Subcutaneous adipose tissue (tissue), 4 donors: ENCODE data around the gene TLNRD1. TPM values are rescaled to one million over a fixed set of nuclear protein-coding genes. Genes with fewer than 3 reads are reported as not detected.

Experiments
- CTCF ChIP-seq: fragments of 450-650 bp; IDR thresholded peaks from one replicate; pipeline ENCODE4 v1.5.1; 2016; ENCODE audit warnings: low read depth, mild to moderate bottlenecking, control low read depth, antibody characterized with exemption, moderate library complexity
- total RNA-seq, 4 donors: library from RNA; depleted of rRNA; stranded (reverse); fragments of >200 nt; gene quantifications; one replicate each; pipeline ENCODE4 v1.1.0, GENCODE V29; 2016

TLNRD1 gene
- total RNA-seq, 4 donors from 2014 or later: 10.3 to 33.5 (median 11.9) TPM

DNA sequence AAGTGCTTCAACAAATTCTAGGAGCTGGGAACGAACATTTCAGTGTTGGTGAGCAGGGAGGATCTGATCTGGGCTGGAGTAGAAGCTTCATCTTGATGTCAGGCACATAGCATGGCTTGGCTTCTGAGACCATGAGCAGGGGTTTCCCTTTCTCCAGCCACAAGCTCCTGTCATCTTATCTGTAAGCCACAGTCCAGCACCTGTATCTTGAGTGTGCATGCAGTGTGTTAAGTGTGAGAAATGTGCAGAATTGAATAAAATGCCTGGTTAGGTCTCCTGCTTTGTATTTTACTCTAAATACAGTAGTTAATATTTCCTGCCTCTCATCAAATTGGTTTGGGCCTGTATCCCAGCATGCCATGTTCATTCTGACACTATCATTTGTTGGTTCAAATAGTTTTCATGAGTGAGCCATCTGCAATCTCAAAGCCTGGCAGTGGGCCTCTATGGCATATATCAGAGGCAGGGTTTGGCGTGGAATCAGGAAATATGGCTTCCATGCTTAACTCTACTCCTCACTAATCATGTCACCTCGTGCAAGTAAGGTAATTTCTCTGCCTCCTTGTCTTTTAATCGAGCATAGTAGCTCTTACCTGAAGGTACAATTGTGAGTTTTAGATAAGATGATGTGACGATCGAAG is 43.3 kb downstream of the TLNRD1 start:
- TF ChIP-seq CTCF: no peak

GRCh38 chr15:81046290-81046689 is 45.6 kb downstream of the TLNRD1 start:
- TF ChIP-seq CTCF: no peak

- TF ChIP-seq CTCF: no peak
Measured at GRCh38 chr15:81047928-81048327, 47.2 kb downstream of the TLNRD1 start.

DNA sequence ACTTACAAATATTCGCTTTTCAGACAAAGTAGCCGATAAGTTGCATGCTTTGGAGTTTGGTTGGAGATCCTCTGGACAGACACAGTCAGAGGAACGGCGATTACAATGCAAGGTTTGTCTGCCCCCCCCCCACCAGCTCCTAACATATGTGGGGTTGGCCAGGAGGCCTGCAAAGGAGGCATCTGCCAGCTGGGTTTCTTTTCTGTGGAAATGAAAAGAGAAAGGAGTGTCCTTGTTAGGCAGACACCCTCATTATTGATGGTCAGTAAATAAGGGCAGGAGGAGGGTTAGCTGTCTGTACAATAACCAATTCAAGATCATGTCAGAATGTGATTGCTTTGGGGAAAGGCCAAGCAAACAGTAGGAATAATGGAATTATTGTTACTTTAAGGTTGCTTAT is 49.1 kb downstream of the TLNRD1 start:
- TF ChIP-seq CTCF: no peak

DNA sequence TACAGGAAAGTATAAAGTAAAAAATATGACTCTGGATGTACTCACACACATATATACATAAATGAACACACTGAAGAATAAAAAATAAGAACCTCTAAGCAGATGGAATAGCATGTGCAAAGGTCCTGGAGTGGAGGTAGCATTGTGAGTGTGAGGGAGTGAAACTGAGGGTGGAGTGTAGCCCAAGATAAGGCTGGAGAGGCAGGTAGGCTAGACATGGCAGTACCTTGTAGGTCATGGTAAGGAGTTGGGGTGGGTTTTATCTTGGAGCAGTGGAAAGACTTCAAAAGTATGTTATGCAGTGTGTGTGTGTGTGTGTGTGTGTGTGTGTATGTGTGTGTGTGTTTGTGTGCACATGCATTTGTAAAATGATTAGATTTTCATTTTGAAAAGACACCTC is 49.5 kb downstream of the TLNRD1 start:
- TF ChIP-seq CTCF: no peak

DNA sequence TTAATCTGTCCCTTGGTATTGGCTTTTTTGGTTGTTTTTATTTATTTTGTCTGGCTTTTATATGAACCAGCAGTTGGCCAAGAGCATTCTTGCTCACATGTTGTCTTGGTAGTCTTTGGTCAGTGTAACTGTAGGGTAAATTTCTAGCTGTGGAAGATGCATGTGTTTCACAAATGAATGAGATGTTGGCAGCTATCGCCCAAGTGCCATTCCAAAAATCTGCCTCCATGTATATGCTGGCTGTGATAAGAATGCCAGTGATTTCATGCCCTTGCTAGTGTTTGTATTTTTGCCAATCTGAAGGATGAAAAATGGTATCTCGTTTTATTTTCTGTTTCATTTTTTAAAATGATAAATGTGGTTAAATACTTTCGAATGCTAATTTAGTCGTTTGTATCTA is 50.1 kb downstream of the TLNRD1 start:
- TF ChIP-seq CTCF: no peak

DNA sequence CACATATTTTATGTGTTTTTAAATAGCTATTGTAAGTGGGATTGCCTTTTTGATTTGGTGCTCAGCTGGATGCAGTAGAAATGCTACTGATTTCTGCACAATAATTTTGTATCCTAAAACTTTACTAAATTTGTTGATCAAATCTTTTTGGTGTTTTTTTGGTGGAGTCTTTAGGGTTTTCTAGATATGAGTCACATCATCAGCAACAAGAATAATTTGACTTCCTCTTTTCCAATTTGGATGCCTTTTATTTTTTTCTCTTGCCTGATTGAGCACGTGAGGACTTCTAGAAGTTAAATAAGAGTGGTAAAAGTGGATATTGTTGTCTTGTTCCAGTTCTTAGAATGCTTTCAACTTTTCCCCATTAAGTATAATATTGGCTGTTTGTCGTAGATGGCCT is 51.3 kb downstream of the TLNRD1 start:
- TF ChIP-seq CTCF: no peak
